ENCODE data around the gene CTXN2. TPM values are rescaled to one million over a fixed set of nuclear protein-coding genes. Genes with fewer than 3 reads are reported as not detected.
A peak's percentile ranks its signal among the peaks of the same experiment; 100 is the strongest.

CTXN2 gene
- not detected in 2 replicates for total RNA-seq (2014; rRNA removed; shearing (Covaris generic))

- no peak within 1 kb of the TSS for H3K4me3 ChIP-seq
- no peaks in the 10 kb centered on the region for H3K9me3 ChIP-seq (replicated peaks)
- H3K27me3 ChIP-seq = no peaks in the 10 kb centered on the region
- DNase-seq = no peak
- H3K4me1 ChIP-seq = no peaks in the 10 kb centered on the region
- no peaks in the 10 kb centered on the region for H3K36me3 ChIP-seq
- no peak within 1 kb of the TSS for H3K27ac ChIP-seq
Measured at GRCh38 chr15:48191574-48192225, at the start of gene CTXN2. TSS of gene CTXN2 (plus strand) at chr15:48191665. CDS start at chr15:48201301, 9,636 bp downstream.

- H3K36me3 ChIP-seq = no peaks in the 10 kb centered on the region
- H3K27ac ChIP-seq = no peak overlapping the region
- no peaks in the 10 kb centered on the region for H3K9me3 ChIP-seq (replicated peaks)
- DNase-seq = no peak
- no peaks in the 10 kb centered on the region for H3K4me1 ChIP-seq
- no peaks in the 10 kb centered on the region for H3K27me3 ChIP-seq
- H3K4me3 ChIP-seq = no peak overlapping the region
Measured at GRCh38 chr15:48143856-48144255, 47.6 kb upstream of the CTXN2 start.

- DNase-seq = no peak
- H3K4me3 ChIP-seq = no peak overlapping the region
- no peaks in the 10 kb centered on the region for H3K4me1 ChIP-seq
- H3K27ac ChIP-seq = no peak overlapping the region
- no peaks in the 10 kb centered on the region for H3K9me3 ChIP-seq (replicated peaks)
- H3K36me3 ChIP-seq = no peaks in the 10 kb centered on the region
- H3K27me3 ChIP-seq = no peaks in the 10 kb centered on the region
Measured at GRCh38 chr15:48144889-48145288, 46.6 kb upstream of the CTXN2 start.

GRCh38 chr15:48145923-48146322, 45.5 kb upstream of the CTXN2 start:
- no peak for DNase-seq
- H3K9me3 ChIP-seq (replicated peaks) = no peaks in the 10 kb centered on the region
- H3K4me3 ChIP-seq = no peak overlapping the region
- H3K4me1 ChIP-seq = no peaks in the 10 kb centered on the region
- no peak overlapping the region for H3K27ac ChIP-seq
- no peaks in the 10 kb centered on the region for H3K27me3 ChIP-seq
- H3K36me3 ChIP-seq = no peaks in the 10 kb centered on the region

GRCh38 chr15:48147358-48147757, 44.1 kb upstream of the CTXN2 start:
- H3K36me3 ChIP-seq = no peaks in the 10 kb centered on the region
- H3K9me3 ChIP-seq (replicated peaks) = no peaks in the 10 kb centered on the region
- no peaks in the 10 kb centered on the region for H3K4me1 ChIP-seq
- no peak overlapping the region for H3K4me3 ChIP-seq
- DNase-seq = no peak
- no peaks in the 10 kb centered on the region for H3K27me3 ChIP-seq
- H3K27ac ChIP-seq = no peak overlapping the region

- no peaks in the 10 kb centered on the region for H3K4me1 ChIP-seq
- no peak for DNase-seq
- no peaks in the 10 kb centered on the region for H3K36me3 ChIP-seq
- H3K27me3 ChIP-seq = no peaks in the 10 kb centered on the region
- no peak overlapping the region for H3K4me3 ChIP-seq
- H3K9me3 ChIP-seq (replicated peaks) = no peaks in the 10 kb centered on the region
- no peak overlapping the region for H3K27ac ChIP-seq
Measured at GRCh38 chr15:48149858-48150257, 41.6 kb upstream of the CTXN2 start.

GRCh38 chr15:48153526-48153925, 37.9 kb upstream of the CTXN2 start:
- no peak for DNase-seq
- no peaks in the 10 kb centered on the region for H3K27me3 ChIP-seq
- no peaks in the 10 kb centered on the region for H3K9me3 ChIP-seq (replicated peaks)
- H3K36me3 ChIP-seq = no peaks in the 10 kb centered on the region
- no peaks in the 10 kb centered on the region for H3K4me1 ChIP-seq
- H3K4me3 ChIP-seq = no peak overlapping the region
- no peak overlapping the region for H3K27ac ChIP-seq

- Histone ChIP-seq H3K27ac (no peak overlapping the region), H3K4me3 (no peak overlapping the region), H3K36me3 (no peaks in the 10 kb centered on the region), H3K27me3 (no peaks in the 10 kb centered on the region), H3K9me3 (replicated peaks) (no peaks in the 10 kb centered on the region), H3K4me1 (no peaks in the 10 kb centered on the region)
- DNase-seq = no peak
Measured at GRCh38 chr15:48168616-48169015, 22.8 kb upstream of the CTXN2 start.

GRCh38 chr15:48170981-48171380, 20.5 kb upstream of the CTXN2 start:
- Histone ChIP-seq H3K36me3 (no peaks in the 10 kb centered on the region), H3K4me3 (no peak overlapping the region), H3K27ac (no peak overlapping the region), H3K9me3 (replicated peaks) (no peaks in the 10 kb centered on the region), H3K27me3 (no peaks in the 10 kb centered on the region), H3K4me1 (no peaks in the 10 kb centered on the region)
- peak in 1 of 2 experiments; percentile 1 for DNase-seq

GRCh38 chr15:48175126-48175525, 16.3 kb upstream of the CTXN2 start:
- H3K4me3 ChIP-seq = no peak overlapping the region
- no peaks in the 10 kb centered on the region for H3K4me1 ChIP-seq
- no peak overlapping the region for H3K27ac ChIP-seq
- H3K36me3 ChIP-seq = no peaks in the 10 kb centered on the region
- no peaks in the 10 kb centered on the region for H3K27me3 ChIP-seq
- H3K9me3 ChIP-seq (replicated peaks) = no peaks in the 10 kb centered on the region
- no peak for DNase-seq

- no peaks in the 10 kb centered on the region for H3K36me3 ChIP-seq
- H3K4me1 ChIP-seq = no peaks in the 10 kb centered on the region
- H3K27ac ChIP-seq = no peak overlapping the region
- H3K27me3 ChIP-seq = no peaks in the 10 kb centered on the region
- no peak overlapping the region for H3K4me3 ChIP-seq
- DNase-seq = no peak
- no peaks in the 10 kb centered on the region for H3K9me3 ChIP-seq (replicated peaks)
Measured at GRCh38 chr15:48176112-48176511, 15.4 kb upstream of the CTXN2 start.

GRCh38 chr15:48176957-48177356, 14.5 kb upstream of the CTXN2 start:
- no peak for DNase-seq
- Histone ChIP-seq H3K4me3 (no peak overlapping the region), H3K27ac (no peak overlapping the region)

GRCh38 chr15:48177383-48177765, 14.1 kb upstream of the CTXN2 start:
- no peak for DNase-seq
- no peak overlapping the region for H3K27ac ChIP-seq
- no peaks in the 10 kb centered on the region for H3K27me3 ChIP-seq
- H3K4me3 ChIP-seq = no peak overlapping the region
- no peaks in the 10 kb centered on the region for H3K36me3 ChIP-seq
- no peaks in the 10 kb centered on the region for H3K4me1 ChIP-seq
- H3K9me3 ChIP-seq (replicated peaks) = no peaks in the 10 kb centered on the region

More at GRCh38 chr15:48176957-48177356, 14.5 kb upstream of the CTXN2 start:
- Histone ChIP-seq H3K36me3 (no peaks in the 10 kb centered on the region), H3K4me1 (no peaks in the 10 kb centered on the region), H3K9me3 (replicated peaks) (no peaks in the 10 kb centered on the region), H3K27me3 (no peaks in the 10 kb centered on the region)

- Histone ChIP-seq H3K27me3 (no peaks in the 10 kb centered on the region), H3K36me3 (no peaks in the 10 kb centered on the region), H3K9me3 (replicated peaks) (no peaks in the 10 kb centered on the region), H3K27ac (no peak within 1 kb of the TSS), H3K4me3 (no peak within 1 kb of the TSS), H3K4me1 (no peaks in the 10 kb centered on the region)
- no peak for DNase-seq
Measured at GRCh38 chr15:48177766-48178647, 13.5 kb upstream of the CTXN2 start, which contains the start of gene MYEF2. TSS of gene MYEF2 (minus strand) at chr15:48178295. CDS start at chr15:48178237, 58 bp downstream.

GRCh38 chr15:48178648-48178931, 12.9 kb upstream of the CTXN2 start:
- Histone ChIP-seq H3K9me3 (replicated peaks) (no peaks in the 10 kb centered on the region), H3K36me3 (no peaks in the 10 kb centered on the region), H3K27me3 (no peaks in the 10 kb centered on the region), H3K4me3 (no peak overlapping the region), H3K27ac (no peak overlapping the region), H3K4me1 (no peaks in the 10 kb centered on the region)
- no peak for DNase-seq
